SJCRH30 (cell line): ENCODE measurements around the gene ADAMTS19. TPM values are rescaled to one million over a fixed set of nuclear protein-coding genes. Genes with fewer than 3 reads are reported as not detected.
"Not testable (repeated sequence)": the region's sequence is repeated elsewhere in the genome, so short reads cannot be mapped to it uniquely, and the experiment has no call there.

Experiments
- DNase-seq, 2 experiments: peaks; one replicate each; pipeline ENCODE4 v3.0.0-alpha.2; 2015 to 2020
- H3K27ac ChIP-seq: fragments of 250-450 bp; sonication (Bioruptor Pico); 2 replicates; pipeline ENCODE4 v1.5.1; 2020; ENCODE audit warnings: mild to moderate bottlenecking, moderate library complexity
- H3K27me3 ChIP-seq: fragments of 250-450 bp; sonication (Bioruptor Pico); 2 replicates; pipeline ENCODE4 v1.5.1; 2020; ENCODE audit warnings: mild to moderate bottlenecking, moderate library complexity
- H3K36me3 ChIP-seq: fragments of 250-450 bp; sonication (Bioruptor Pico); 2 replicates; pipeline ENCODE4 v1.5.1; 2020; ENCODE audit warnings: mild to moderate bottlenecking, moderate library complexity
- H3K4me1 ChIP-seq: fragments of 250-450 bp; sonication (Bioruptor Pico); 2 replicates; pipeline ENCODE4 v1.5.1; 2020; ENCODE audit warnings: mild to moderate bottlenecking, moderate library complexity
- H3K4me3 ChIP-seq: fragments of 250-450 bp; sonication (Bioruptor Pico); 2 replicates; pipeline ENCODE4 v1.5.1; 2020; ENCODE audit warnings: mild to moderate bottlenecking, moderate library complexity
- H3K9me3 ChIP-seq: fragments of 250-450 bp; sonication (Bioruptor Pico); replicated peaks from 2 replicates; pipeline ENCODE4 v1.5.1; 2020; ENCODE audit warnings: mild to moderate bottlenecking, moderate library complexity
- total RNA-seq: library from RNA; depleted of rRNA; stranded (reverse); fragments of >200 nt; shearing (Covaris generic); gene quantifications from 2 replicates; pipeline ENCODE4 v1.2.3, GENCODE V29; 2014

The ADAMTS19 gene
- total RNA-seq, 1 experiment from 2014 or later: 0.02 TPM

GRCh38 chr5:129506086-129506485, 46.0 kb downstream of the ADAMTS19 start:
- no peak for DNase-seq
- Histone ChIP-seq H3K9me3 (no peaks in the 10 kb centered on the region), H3K4me3 (no peak overlapping the region), H3K36me3 (no peaks in the 10 kb centered on the region), H3K27me3 (no peaks in the 10 kb centered on the region), H3K4me1 (no peaks in the 10 kb centered on the region), H3K27ac (no peak overlapping the region)

GRCh38 chr5:129506950-129507349, 46.9 kb downstream of the ADAMTS19 start:
- Histone ChIP-seq H3K27me3 (no peaks in the 10 kb centered on the region), H3K4me3 (no peak overlapping the region), H3K4me1 (no peaks in the 10 kb centered on the region), H3K9me3 (no peaks in the 10 kb centered on the region), H3K36me3 (no peaks in the 10 kb centered on the region), H3K27ac (no peak overlapping the region)
- DNase-seq: no peak

- no peaks in the 10 kb centered on the region for H3K27me3 ChIP-seq
- no peak overlapping the region for H3K27ac ChIP-seq
- H3K4me3 ChIP-seq: no peak overlapping the region
Measured at GRCh38 chr5:129507527-129507926, 47.4 kb downstream of the ADAMTS19 start.

GRCh38 chr5:129508606-129509005, 48.5 kb downstream of the ADAMTS19 start:
- no peaks in the 10 kb centered on the region for H3K27me3 ChIP-seq
- no peak overlapping the region for H3K27ac ChIP-seq
- H3K36me3 ChIP-seq: no peaks in the 10 kb centered on the region
- no peak overlapping the region for H3K4me3 ChIP-seq
- no peaks in the 10 kb centered on the region for H3K9me3 ChIP-seq
- no peak for DNase-seq
- no peaks in the 10 kb centered on the region for H3K4me1 ChIP-seq

More at GRCh38 chr5:129507527-129507926, 47.4 kb downstream of the ADAMTS19 start:
- H3K4me1 ChIP-seq: no peaks in the 10 kb centered on the region
- H3K36me3 ChIP-seq: no peaks in the 10 kb centered on the region
- DNase-seq: no peak
- H3K9me3 ChIP-seq: no peaks in the 10 kb centered on the region

GRCh38 chr5:129509363-129509975, 49.4 kb downstream of the ADAMTS19 start:
- Histone ChIP-seq H3K27ac (no peak overlapping the region), H3K4me3 (no peak overlapping the region), H3K27me3 (no peaks in the 10 kb centered on the region), H3K4me1 (no peaks in the 10 kb centered on the region), H3K36me3 (no peaks in the 10 kb centered on the region), H3K9me3 (no peaks in the 10 kb centered on the region)
- DNase-seq: no peak

- Histone ChIP-seq H3K4me1 (no peaks in the 10 kb centered on the region), H3K36me3 (no peaks in the 10 kb centered on the region), H3K4me3 (no peak overlapping the region), H3K9me3 (no peaks in the 10 kb centered on the region), H3K27me3 (no peaks in the 10 kb centered on the region), H3K27ac (no peak overlapping the region)
- no peak for DNase-seq
Measured at GRCh38 chr5:129511291-129511690, 51.2 kb downstream of the ADAMTS19 start.

GRCh38 chr5:129541051-129541450, 81.0 kb downstream of the ADAMTS19 start:
- no peak for DNase-seq
- Histone ChIP-seq H3K36me3 (no peaks in the 10 kb centered on the region), H3K9me3 (no peaks in the 10 kb centered on the region), H3K27me3 (no peaks in the 10 kb centered on the region), H3K4me3 (no peak overlapping the region), H3K4me1 (no peaks in the 10 kb centered on the region), H3K27ac (no peak overlapping the region)

GRCh38 chr5:129541648-129542251, 81.7 kb downstream of the ADAMTS19 start:
- no peaks in the 10 kb centered on the region for H3K36me3 ChIP-seq
- no peak overlapping the region for H3K27ac ChIP-seq
- H3K27me3 ChIP-seq: no peaks in the 10 kb centered on the region
- no peaks in the 10 kb centered on the region for H3K4me1 ChIP-seq
- no peak overlapping the region for H3K4me3 ChIP-seq
- no peaks in the 10 kb centered on the region for H3K9me3 ChIP-seq
- peak in 1 of 2 experiments; percentile 16 for DNase-seq

- Histone ChIP-seq H3K36me3 (no peaks in the 10 kb centered on the region), H3K27me3 (no peaks in the 10 kb centered on the region), H3K9me3 (no peaks in the 10 kb centered on the region), H3K4me3 (no peak overlapping the region), H3K27ac (no peak overlapping the region), H3K4me1 (no peaks in the 10 kb centered on the region)
- DNase-seq: no peak
Measured at GRCh38 chr5:129547137-129547536, 87.0 kb downstream of the ADAMTS19 start.

GRCh38 chr5:129554134-129554904, 94.2 kb downstream of the ADAMTS19 start:
- no peak overlapping the region for H3K4me3 ChIP-seq
- H3K27me3 ChIP-seq: no peaks in the 10 kb centered on the region; the same call in 1 of the 2 replicates
- H3K36me3 ChIP-seq: no peaks in the 10 kb centered on the region
- H3K4me1 ChIP-seq: no peaks in the 10 kb centered on the region
- no peak overlapping the region for H3K27ac ChIP-seq
- DNase-seq: no peak
- H3K9me3 ChIP-seq: no peaks in the 10 kb centered on the region

GRCh38 chr5:129563585-129563984, 103.5 kb downstream of the ADAMTS19 start:
- Histone ChIP-seq H3K27me3 (no peaks in the 10 kb centered on the region; the same call in 1 of the 2 replicates), H3K27ac (no peak overlapping the region), H3K9me3 (no peaks in the 10 kb centered on the region), H3K4me3 (no peak overlapping the region), H3K36me3 (no peaks in the 10 kb centered on the region), H3K4me1 (no peaks in the 10 kb centered on the region)
- DNase-seq: no peak

- H3K27ac ChIP-seq: no peak overlapping the region
- no peaks in the 10 kb centered on the region for H3K4me1 ChIP-seq
- H3K4me3 ChIP-seq: no peak overlapping the region
- H3K27me3 ChIP-seq: no peaks in the 10 kb centered on the region; the same call in 1 of the 2 replicates
- no peaks in the 10 kb centered on the region for H3K36me3 ChIP-seq
- no peak for DNase-seq
- H3K9me3 ChIP-seq: no peaks in the 10 kb centered on the region
Measured at GRCh38 chr5:129569295-129569694, 109.2 kb downstream of the ADAMTS19 start.

GRCh38 chr5:129572060-129572459, 112.0 kb downstream of the ADAMTS19 start:
- no peaks in the 10 kb centered on the region for H3K9me3 ChIP-seq
- H3K4me1 ChIP-seq: no peaks in the 10 kb centered on the region
- no peak overlapping the region for H3K4me3 ChIP-seq
- no peak overlapping the region for H3K27ac ChIP-seq
- no peak for DNase-seq
- no peaks in the 10 kb centered on the region for H3K36me3 ChIP-seq
- no peaks in the 10 kb centered on the region; the same call in 1 of the 2 replicates for H3K27me3 ChIP-seq

GRCh38 chr5:129584496-129584895, 124.4 kb downstream of the ADAMTS19 start:
- not testable (repeated sequence) for H3K36me3 ChIP-seq, H3K4me1 ChIP-seq, DNase-seq, H3K27ac ChIP-seq, H3K9me3 ChIP-seq, H3K27me3 ChIP-seq, H3K4me3 ChIP-seq

- no peak overlapping the region for H3K27ac ChIP-seq
- no peaks in the 10 kb centered on the region for H3K36me3 ChIP-seq
- H3K4me1 ChIP-seq: no peaks in the 10 kb centered on the region
- no peak for DNase-seq
- H3K9me3 ChIP-seq: no peaks in the 10 kb centered on the region
- H3K4me3 ChIP-seq: no peak overlapping the region
- H3K27me3 ChIP-seq: no peaks in the 10 kb centered on the region; the same call in 1 of the 2 replicates
Measured at GRCh38 chr5:129591508-129592160, 131.5 kb downstream of the ADAMTS19 start.
